Stimulated activated CD8-positive, alpha-beta memory T cell treated with anti-CD3 and anti-CD28 coated beads, Interleukin-12 subunit alpha, Interleukin-12 subunit beta, amount 100 ng/mL, for 24 hours (primary cell): Measurements from ENCODE around the gene STAP2.
"Not testable (repeated sequence)": the region's sequence is repeated elsewhere in the genome, so short reads cannot be mapped to it uniquely, and the experiment has no call there.

ENCODE experiments used
- DNase-seq: peaks from one replicate; pipeline ENCODE4 v3.0.0-alpha.2; 2020; ENCODE audit errors: extremely low read depth

STAP2 gene

DNA sequence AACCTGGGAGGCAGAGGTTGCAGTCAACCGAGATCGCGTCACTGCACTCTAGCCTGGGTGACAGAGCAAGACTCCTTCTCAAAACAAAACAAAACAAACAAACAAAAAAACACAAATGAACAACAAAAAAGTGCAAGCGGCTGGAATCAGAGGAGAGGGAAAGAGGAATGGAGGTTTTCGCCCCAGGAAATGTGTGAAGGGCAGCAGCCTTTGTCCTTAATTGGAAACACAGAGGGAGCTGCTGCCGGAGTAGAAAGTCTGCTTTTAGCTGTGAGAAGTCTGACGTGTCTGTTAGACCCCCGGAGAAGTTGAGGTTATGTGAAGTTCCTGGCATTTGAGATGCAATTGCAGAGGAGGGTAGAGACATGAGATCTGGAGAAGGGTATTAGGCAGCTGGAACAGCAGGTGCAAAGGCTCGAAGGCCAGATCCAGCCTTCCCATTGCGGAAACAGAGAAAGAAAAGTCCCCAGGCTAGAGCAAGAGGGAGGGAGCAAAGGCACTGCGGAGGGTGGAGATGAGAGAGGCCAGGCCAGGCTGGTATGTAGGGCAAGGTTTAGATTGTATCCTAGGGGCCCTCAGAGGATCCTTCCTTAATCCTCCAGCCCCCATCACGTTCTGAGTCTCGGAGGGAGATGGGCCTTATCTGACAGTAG, 36.9 kb downstream of the STAP2 start:
- no peak for DNase-seq

DNA sequence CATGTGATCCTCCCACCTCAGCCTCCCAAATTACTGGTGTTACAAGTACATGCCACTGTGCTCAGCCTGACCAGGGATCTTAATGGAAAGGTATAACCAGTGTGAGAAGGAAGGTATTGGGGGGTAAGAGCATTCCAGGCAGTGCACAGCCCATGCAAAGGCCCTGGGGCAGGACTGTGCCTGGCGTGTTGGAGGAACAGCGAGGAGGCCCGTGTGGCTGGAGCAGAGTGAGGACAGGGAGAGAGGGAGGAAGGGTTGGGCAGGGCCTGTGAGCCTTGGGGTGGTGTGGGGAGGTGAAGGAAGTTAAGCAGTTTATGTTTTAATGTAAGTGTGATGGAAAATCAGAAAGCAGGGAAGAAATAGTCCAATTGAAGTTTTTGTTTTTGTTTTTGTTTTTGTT, 38.0 kb downstream of the STAP2 start:
- no peak for DNase-seq

DNA sequence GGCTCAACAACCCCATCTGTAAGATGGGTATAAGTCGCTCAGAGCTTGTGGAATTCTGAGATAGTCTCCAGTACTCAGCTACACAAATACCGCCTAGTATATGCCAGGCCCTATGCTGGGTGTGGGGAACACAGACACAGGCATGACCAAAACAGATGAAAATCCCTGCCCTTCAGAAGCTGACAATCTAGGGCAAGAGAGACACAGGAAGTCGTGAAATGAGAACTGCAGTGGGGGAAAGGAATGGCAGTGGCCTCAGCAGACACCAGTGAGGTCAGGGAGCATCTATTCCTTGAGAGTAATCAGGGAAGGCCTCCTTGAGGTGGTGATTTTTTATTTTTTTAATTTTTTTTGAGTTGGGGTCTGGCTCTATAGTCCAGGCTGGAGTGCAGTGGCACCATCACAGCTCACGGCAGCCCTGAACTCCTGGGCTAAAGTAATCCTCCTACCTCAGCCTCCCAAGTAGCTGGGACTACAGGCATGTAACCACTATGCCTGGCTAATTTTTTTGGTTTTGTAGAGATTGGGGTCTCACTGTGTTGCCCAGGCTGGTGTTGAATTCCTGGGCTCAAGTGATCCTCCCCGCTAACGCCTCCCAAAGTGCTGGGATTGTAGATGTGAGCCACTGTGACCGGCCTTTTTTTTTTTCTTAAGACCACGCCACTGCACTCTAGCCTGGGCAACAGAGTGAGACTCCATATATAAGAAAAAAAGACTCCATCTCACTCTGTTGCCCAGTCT, 39.6 kb downstream of the STAP2 start:
- no peak for DNase-seq

DNA sequence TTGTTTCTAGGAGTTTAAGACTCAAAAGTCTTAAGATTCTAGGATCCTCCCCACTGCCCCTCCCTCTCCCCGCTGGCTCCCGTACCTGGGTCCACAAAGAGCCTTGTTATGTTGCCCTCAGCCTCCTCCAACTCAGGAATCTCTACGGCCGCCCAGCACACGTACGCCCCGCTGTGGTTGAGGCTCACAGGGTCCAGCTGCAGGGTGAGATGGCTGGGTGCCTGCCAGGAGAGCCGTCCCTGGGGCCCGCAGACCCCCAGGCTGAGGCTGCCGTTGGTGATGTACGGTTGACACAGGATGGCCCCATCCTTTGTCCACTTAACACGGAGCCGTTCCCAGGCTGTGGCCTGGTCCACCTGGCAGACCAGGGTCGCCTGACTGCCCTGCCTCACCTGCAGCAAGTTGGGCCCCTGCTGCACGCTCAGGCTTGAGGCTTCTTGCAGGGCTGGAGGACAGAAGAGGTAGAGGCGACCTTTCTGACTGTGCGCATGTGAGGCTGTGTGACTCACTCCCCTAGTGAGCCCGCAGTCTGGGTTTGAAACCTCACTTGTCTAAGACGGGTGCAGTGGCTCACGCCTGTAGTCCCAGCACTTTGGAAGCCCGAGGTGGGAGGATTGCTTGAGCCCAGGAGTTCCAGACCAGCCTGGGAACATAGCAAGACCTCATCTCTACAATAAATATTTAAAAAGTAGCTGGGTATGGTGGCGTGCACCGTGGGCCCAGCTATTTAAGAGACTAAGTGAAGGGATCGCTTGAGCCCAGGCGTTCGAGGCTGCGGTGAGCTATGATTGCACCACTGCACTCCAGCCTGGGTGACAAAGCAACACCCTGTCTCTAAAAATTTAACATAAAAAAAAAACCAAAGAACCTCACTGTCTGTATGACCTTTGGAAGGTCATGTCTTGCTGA, 40.5 kb downstream of the STAP2 start:
- no peak for DNase-seq

DNA sequence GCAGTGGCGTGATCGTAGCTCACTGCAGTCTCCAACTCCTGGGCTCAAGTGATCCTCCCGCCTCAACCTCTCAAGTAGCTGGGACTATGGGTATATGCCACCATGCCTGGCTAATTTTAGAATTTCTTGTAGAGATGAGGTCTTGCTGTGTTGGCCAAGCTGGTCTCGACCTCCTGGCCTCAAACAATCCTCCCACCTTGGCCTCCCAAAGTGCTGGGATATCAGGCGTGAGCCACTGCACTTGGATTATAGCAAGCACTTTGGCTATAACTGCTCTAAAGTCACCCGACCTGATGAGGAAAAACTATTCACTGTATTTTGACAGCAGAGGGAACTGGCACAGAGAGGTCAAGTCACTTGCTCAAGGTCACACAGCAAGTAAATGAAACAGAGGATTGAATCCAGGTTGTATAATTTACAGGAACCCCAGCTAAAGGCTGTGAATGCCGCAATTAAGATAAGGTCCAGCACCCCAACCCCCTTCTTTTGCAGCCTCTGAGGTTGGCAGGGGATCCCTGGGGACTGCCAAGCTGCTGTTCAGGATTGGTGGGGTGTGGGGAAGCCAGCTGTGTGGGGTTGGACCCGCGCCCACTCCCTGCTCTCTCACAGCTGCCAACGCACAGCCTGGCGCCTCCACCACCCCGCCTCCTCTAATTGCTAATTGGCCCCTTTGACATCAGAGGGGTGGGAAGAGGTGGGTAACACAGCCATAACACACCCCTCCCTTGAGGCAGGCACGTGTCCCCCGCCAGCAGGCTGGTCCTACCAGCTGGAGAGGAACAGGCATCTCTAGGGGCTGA, 42.5 kb downstream of the STAP2 start:
- DNase-seq, result no peak

DNA sequence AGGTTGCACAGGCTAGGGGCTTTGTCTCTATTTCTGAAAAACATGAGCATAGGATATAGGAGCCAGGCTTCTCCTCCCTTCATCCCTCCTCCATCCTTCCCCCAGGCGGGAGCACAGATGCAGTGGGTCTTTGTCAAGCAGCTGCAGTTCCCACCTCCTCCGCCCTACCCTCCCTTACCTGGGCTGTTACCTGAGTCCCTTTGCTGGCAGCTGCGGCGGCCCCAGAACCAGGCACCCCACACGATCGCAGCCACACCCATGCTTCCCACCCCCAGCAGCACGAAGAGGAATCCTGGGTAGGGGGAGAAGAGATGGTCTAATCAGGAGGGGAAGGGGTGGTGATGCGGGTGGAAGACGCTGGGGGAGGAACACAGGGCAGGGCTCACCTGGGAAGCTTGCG, 44.2 kb downstream of the STAP2 start:
- no peak for DNase-seq

DNA sequence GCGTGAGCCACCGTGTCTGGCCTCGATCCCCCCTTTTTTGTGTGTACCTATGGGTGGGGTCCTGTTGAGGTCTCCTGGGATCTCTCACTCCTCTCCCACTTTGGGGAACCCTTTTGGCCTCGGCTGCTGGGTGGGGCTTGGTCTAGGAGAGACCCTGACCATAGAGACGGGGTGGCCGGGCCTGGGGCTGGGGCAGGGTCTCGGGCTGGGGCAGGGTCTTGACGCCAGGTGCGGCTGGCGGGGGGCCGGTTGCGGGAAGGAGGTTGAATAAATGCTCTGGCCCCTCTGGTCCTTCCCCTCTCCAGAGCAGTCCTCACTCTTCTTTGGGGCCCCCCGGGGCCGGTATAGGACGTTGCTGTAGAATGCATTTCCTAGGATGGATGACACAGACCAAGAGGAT, 46.1 kb downstream of the STAP2 start:
- no peak for DNase-seq

DNA sequence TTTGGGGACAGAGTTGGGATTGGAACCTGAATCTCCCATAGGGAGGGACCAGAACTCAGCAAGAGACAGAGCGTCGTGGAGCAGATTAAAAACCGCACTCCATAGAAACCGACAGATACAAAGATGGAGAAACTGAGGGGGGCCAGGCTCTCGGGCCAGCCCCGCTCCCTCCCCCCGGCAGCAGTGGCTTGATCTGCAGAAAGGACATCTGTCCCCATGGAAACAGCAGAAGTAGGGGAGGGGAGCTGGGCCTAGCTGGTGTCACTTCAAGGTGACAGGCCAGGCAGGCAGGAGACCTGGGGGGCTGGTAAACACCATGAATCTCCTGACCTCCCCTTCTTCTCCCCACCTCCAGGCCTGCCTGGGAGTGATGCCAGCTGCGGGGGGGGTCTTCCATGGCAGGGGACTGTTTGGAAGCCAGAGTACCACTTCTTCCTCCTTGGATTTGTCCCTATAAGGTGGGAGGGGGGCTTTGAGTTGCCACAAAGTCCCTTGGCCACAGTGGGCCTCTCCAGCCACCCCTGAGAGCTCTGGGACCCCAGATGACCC, 47.4 kb downstream of the STAP2 start:
- no peak for DNase-seq

DNA sequence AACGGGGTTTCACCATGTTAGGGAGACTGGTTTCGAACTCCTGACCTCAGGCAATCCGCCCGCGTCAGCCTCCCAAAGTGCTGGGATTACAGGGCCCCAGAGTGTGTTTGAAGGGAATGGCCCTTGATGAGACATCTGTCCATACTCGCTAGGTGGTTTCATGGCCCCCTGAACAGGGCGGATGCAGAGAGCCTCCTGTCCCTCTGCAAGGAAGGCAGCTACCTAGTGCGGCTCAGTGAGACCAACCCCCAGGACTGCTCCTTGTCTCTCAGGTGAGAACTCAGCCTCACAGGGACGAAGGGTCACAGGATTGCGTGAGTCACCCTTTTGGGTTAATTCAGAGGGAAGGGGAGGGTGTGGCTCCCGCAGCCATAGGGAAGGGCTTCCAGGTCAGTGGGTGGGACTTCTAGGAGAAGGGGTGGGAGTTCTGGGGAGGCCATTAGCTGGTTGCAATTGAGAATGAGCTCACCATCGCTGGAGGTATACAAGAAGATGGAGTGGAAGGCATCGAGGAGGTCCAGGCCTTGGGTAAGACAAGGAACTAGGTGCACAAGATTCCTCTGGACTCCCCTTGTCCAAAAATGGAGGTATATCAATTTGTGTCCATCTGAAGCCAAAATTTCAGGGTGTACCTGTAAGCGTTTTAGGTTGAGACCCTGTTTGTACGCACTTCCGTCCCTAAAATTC, 50.4 kb downstream of the STAP2 start:
- no peak for DNase-seq

DNA sequence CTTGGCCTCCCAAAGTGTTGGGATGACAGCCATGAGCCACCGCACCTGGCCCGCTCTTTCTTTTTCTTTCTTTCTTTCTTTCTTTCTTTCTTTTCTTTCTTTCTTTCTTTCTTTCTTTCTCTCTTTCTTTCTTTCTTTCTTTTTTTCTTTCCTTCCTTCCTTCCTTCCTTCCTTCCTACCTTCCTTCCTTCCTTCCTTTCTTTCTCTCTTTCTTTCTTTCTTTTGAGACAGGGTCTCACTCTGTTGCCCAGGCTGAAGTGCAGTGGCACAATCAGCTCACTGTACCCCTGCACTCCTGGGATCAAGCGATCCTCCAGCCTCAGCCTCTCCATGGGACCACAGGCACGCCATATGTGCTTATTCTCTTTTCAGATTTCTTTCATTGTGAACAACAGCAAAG, 52.5 kb downstream of the STAP2 start:
- not testable (repeated sequence) for DNase-seq

DNA sequence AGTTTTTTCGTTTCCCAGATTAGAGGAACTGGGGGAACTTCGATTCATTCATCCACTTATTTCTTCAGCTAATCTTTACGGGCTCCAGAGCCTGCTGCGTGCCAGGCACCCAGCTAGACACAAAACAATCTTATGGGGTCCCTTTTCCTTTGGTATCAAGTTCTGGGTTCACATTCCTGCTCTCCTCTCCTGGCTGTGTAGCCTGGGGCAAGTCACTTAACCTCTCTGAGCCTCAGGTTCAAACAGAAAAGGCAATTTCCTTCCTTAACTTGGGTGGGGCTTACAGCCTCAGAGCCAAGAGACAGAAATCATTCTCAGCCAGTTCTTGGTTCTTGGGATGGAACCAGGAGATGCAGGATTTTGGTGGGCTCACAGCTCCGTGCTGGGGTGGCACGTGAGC, 53.7 kb downstream of the STAP2 start:
- no peak for DNase-seq

DNA sequence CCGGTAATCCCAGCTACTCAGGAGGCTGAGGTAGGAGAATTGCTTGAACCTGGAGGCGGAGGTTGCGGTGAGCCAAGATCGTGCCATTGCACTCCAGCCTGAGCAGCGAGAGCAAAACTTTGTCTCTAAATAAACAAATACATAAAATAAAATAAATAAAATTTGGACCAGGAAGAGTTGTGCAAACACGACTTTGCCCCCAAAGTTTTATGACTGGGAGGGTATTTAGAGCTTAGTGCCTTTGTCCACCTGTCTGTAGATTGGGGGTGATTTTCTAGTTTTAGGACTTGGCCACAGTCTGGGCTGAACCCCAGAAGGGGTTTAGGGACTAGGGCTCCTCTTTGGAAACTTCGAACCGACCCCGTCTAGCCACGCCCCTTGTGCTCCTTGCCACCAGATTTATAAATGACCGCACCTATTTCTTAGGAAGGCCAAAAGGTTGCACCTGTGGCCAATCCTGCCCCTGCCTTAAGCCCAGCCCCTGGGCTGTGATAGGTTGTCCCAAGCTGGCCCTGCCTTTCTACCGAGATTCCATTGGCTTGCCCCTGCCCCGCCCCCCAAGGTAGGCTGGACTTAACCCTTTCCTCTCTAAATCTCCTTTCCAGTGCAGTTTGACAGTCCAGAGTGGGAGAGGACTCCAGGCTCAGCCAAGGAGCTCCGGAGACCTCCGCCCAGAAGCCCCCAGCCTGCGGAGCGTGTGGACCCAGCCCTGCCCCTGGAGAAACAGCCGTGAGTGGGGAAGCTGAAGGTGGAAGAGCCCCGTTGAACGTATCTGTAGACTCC, 54.3 kb downstream of the STAP2 start:
- no peak for DNase-seq

DNA sequence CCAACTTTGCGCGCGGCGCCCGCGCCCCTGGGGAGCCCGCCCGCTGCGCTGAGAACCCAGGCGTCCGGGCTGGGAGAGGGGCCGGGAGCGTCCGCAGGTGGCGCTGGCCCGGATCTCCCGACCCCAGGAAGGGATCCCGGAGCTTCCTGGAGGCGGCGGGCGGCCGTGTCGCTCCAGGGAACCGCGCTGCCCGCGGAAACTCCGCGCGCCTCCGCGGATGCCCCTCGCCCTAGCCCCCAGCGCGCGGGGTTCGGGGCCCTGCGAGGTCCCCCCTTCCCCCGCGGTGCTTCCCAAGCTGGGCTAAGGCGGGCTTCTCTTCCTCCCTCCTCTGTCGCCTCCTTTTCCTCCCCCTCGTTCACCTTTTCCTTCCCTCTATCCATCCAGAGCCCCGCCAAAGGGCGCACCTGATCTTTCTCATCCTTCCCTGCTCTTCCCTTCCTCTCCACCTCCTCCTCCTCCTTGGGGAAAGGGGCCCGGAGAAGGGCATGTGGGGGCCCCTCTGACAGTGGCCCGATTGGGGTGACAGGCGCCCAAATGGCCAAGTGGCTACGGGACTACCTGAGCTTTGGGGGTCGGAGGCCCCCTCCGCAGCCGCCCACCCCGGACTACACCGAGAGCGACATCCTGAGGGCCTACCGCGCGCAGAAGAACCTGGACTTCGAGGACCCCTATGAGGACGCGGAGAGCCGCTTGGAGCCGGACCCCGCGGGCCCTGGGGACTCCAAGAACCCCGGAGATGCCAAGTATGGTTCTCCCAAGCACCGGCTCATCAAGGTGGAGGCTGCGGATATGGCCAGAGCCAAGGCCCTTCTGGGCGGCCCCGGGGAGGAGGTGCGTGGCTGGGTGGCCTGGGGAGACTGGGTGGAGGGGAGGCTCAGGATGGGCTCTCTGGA, 58.9 kb downstream of the STAP2 start:
- DNase-seq, result no peak

DNA sequence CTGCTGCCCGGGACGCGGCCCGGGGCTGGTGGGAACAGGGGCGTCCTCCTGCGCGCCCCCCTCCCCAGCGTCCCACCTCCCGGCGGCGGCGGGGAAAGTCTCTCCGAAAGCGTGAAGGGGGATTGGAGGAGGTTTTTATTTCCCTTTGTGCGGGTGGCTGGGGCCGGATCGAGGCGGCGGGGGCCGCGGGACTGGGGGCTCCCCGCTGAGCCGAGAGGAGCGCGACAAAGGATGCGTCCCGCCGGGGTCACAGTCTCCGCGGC, 59.4 kb downstream of the STAP2 start:
- DNase-seq, result no peak

DNA sequence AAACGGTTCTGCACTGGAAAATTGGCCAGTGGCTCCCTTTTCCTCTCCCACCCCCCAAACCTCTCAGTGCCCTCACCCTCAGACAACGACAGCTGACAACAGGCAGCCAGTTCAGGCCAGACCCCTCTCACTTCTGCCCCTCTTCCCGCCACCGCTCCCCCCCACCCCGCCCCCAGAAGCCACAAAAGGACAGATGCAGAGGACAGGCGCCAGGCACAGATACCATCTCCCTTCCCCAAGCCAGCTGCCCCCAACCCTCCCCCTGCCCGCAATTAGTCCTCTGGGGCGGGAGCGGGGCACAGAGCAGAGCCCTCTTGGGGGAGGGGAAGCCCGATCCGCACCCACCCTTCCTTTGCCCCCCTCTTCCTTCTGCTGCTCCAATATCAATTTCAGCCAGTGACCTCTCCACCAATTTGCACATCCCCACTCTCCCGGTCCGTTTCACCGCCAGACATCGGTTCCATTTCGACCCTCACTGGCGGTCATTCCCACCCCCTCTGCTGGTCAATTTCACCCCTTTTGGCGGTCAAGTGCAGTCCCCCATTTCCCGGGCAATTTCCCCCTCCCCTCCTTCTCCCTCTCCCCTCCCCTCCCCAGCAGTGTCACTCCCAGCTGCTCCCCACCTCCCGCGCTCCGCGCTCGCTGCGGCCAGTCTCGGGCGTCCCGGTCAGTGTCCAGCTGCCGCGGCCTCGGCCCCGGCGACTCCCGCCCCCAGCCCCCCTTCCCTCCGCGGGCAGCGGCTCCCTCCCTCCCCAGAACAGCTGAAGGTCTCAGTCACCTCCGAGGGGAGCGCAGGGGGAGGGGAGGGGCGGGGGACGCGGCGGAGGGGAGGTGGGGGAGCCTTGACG, 60.0 kb downstream of the STAP2 start, which contains the start of gene SHD:
Gene SHD, plus strand, starts transcription at position 848 of the 848 bp plus-strand sequence. CDS start 798 bp downstream, outside the sequence.
- no peak for DNase-seq

DNA sequence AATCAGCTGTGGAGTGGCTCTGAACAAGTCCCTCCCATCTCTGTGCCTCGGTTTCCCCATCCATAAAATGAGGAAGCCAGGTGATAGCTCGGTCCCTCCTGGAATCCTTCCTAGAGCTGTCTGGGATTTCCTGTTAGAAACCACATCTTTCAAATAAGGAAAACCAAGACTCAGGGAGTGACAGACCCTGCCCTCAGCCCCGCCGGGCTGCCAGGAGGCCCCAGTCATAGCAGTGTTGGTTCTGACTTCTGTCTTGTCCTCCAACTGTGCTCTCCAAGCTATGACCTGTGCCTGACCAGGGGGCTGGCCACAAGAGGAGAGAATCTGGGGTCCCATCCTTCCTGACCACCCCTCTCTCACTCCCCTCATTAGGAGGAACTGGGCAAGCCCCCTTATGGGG, 60.6 kb downstream of the STAP2 start:
- no peak for DNase-seq

DNA sequence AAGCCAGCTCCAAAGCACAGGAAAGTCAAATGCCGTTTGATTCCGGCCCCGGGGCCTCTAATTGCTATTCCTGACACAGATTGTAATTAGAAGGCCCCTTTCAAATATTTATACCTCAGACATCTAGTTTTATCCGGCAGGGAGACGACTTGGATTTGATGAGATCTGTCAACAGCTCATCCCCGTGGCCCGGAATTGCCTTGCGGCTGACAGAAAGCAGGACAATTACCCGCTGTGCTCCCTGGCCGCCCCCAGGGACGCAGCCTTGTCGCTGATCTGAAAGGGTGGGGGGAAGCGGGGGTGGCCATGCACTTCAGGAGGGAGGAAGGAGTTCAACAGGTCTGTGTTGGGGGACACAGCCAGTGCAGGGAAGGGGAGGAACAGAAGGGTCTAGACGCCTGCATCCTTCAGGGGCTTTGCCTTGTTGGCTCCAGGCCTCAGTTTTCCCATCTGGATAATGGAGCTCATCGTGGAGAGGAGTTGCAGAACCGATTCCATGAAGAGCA, 61.4 kb downstream of the STAP2 start:
- DNase-seq, result no peak

DNA sequence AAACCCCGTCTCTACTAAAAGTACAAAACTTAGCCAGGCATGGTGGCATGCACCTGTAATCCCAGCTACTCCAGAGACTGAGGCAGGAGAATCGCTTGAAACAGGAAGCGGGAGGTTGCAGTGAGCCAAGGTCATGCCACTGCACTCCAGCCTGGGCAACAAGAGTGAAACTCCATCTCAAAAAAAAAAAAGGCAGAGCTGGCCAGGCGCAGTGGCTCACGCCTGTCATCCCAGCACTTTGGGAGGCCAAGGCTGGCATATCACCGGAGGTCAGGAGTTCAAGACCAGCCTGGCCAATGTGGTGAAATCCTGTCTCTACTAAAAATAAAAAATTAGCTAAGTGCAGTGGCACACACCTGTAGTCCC, 64.3 kb downstream of the STAP2 start:
- DNase-seq, result not testable (repeated sequence)
